ENCODE measurements around the gene AMOTL1. TPM values are rescaled to one million over a fixed set of nuclear protein-coding genes. Genes with fewer than 3 reads are reported as not detected.

Gene AMOTL1
- total RNA-seq, 1 donor from 2014 or later = 45.6 TPM

GRCh38 chr11:94861306-94861845, 93.2 kb downstream of the AMOTL1 start:
- H3K9me3 Mint-ChIP-seq (ENCODE audit: low read depth) = no peaks in the 10 kb centered on the region
- H3K4me3 Mint-ChIP-seq (ENCODE audit: unreplicated experiment) = no peak overlapping the region
- H3K36me3 Mint-ChIP-seq (ENCODE audit: low read depth) = peaks cover 54% of the 10 kb centered on the region
- no peaks in the 10 kb centered on the region for H3K27me3 Mint-ChIP-seq (ENCODE audit: low read depth)
- no peak for DNase-seq (ENCODE audit: low spot score)
- H3K4me1 Mint-ChIP-seq (ENCODE audit: low read depth) = peaks cover 4% of the 10 kb centered on the region
- no peak for TF ChIP-seq CTCF (IDR thresholded peaks at IDR 0.05)
- H3K27ac Mint-ChIP-seq (ENCODE audit: unreplicated experiment) = no peak overlapping the region

- H3K4me3 Mint-ChIP-seq (ENCODE audit: unreplicated experiment) = no peak overlapping the region
- no peak for DNase-seq (ENCODE audit: low spot score)
- no peaks in the 10 kb centered on the region for H3K4me1 Mint-ChIP-seq (ENCODE audit: low read depth)
- no peaks in the 10 kb centered on the region for H3K27me3 Mint-ChIP-seq (ENCODE audit: low read depth)
- TF ChIP-seq CTCF (IDR thresholded peaks at IDR 0.05) = no peak
- no peak overlapping the region for H3K27ac Mint-ChIP-seq (ENCODE audit: unreplicated experiment)
- no peaks in the 10 kb centered on the region for H3K9me3 Mint-ChIP-seq (ENCODE audit: low read depth)
- H3K36me3 Mint-ChIP-seq (ENCODE audit: low read depth) = peaks cover 55% of the 10 kb centered on the region
Observed at GRCh38 chr11:94862926-94863880, 95.0 kb downstream of the AMOTL1 start.

- no peak for TF ChIP-seq CTCF (IDR thresholded peaks at IDR 0.05)
- DNase-seq (ENCODE audit: low spot score) = no peak
- Mint-ChIP-seq H3K9me3 (ENCODE audit: low read depth) (no peaks in the 10 kb centered on the region), H3K27me3 (ENCODE audit: low read depth) (no peaks in the 10 kb centered on the region), H3K4me1 (ENCODE audit: low read depth) (no peaks in the 10 kb centered on the region), H3K4me3 (ENCODE audit: unreplicated experiment) (no peak overlapping the region), H3K36me3 (ENCODE audit: low read depth) (peaks cover 54% of the 10 kb centered on the region), H3K27ac (ENCODE audit: unreplicated experiment) (no peak overlapping the region)
Observed at GRCh38 chr11:94864506-94865045, 96.4 kb downstream of the AMOTL1 start.

- no peaks in the 10 kb centered on the region for H3K27me3 Mint-ChIP-seq (ENCODE audit: low read depth)
- peaks cover 56% of the 10 kb centered on the region for H3K36me3 Mint-ChIP-seq (ENCODE audit: low read depth)
- no peak for DNase-seq (ENCODE audit: low spot score)
- no peak overlapping the region for H3K4me3 Mint-ChIP-seq (ENCODE audit: unreplicated experiment)
- H3K4me1 Mint-ChIP-seq (ENCODE audit: low read depth) = no peaks in the 10 kb centered on the region
- H3K9me3 Mint-ChIP-seq (ENCODE audit: low read depth) = no peaks in the 10 kb centered on the region
- TF ChIP-seq CTCF (IDR thresholded peaks at IDR 0.05) = no peak
- no peak overlapping the region for H3K27ac Mint-ChIP-seq (ENCODE audit: unreplicated experiment)
Observed at GRCh38 chr11:94866231-94866822, 98.2 kb downstream of the AMOTL1 start.
